HG02885 (cell line): Measurements from ENCODE around the gene RERE.
A peak's percentile ranks its signal among the peaks of the same experiment; 100 is the strongest.
"Not testable (repeated sequence)": the region's sequence is repeated elsewhere in the genome, so short reads cannot be mapped to it uniquely, and the experiment has no call there.

Experiments
- ATAC-seq: cut with Tn5 transposase; IDR thresholded peaks from one replicate; pipeline ENCODE4 v1.9.1; 2021; ENCODE audit warnings: mild to moderate bottlenecking; ENCODE audit not compliant: unreplicated experiment, poor library complexity

Gene RERE

DNA sequence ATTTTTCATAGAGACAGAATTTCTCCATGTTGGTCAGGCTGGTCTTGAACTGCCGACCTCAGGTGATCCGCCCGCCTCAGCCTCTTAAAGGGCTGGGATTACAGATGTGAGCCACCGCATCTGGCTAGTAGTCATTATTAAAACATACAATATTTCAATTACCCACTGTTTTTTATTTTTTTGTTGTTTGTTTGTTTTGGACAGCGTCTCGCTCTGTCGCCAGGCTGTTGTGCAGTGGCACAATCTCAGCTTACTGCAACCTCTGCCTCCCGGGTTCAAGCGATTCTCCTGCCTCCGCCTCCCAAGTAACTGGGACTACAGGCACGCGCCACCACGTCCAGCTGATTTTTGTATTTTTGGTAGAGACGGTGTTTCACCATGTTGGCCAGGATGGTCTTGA, 90.1 kb downstream of the RERE start:
- ATAC-seq = not testable (repeated sequence)

DNA sequence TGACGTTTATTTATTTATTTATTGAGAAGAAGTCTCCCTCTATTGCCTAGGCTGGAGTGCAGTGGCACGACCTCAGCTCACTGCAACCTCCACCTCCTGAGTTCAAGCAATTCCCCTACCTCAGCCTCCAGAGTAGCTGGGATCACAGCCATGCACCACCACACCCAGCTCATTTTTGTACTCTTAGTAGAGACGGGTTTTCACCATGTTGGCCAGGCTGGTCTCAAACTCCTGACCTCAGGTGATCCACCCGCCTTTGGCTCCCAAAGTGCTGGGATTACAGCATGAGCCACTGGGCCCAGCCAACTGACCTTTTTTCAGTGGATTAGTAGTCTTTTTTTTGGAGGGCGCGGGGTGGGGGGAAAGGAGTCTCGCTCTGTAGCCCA, 90.6 kb downstream of the RERE start:
- ATAC-seq = not testable (repeated sequence)

DNA sequence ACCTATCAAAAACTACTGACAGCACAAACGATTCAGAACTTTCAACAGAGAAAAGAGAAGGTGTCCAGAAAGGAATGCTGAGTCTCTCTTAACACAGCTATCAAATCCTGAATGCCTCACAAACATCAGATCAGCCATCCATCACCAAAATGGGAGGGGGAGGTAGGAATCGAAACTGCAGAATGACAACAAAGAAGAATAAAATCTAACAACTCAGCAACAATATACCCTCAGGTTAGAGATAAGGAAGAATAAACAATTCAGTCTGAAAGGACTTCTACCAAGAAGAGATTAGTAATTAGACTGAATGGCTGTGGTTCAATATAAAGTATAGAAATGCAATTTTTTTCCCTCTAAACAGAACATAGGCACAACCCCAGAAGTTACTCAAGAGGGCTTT, 94.4 kb downstream of the RERE start:
- no peak for ATAC-seq

DNA sequence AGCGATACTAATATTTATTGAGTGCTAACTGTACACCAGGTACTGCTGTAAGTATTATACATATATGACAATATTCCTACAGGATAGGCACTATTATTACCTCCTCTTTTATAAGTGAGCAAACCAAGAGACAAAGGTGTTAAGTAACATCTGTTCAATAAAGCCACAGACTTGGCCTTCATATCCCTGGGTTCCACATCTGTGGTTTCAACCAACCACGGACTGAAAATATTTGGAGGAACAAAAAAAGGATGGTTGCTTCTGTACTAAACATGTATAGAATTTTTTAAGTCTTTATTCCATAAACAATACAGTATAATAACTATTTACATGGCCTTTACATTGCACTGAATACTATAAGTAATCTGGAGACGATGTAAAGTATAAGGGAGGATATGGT, 95.1 kb downstream of the RERE start:
- no peak for ATAC-seq

DNA sequence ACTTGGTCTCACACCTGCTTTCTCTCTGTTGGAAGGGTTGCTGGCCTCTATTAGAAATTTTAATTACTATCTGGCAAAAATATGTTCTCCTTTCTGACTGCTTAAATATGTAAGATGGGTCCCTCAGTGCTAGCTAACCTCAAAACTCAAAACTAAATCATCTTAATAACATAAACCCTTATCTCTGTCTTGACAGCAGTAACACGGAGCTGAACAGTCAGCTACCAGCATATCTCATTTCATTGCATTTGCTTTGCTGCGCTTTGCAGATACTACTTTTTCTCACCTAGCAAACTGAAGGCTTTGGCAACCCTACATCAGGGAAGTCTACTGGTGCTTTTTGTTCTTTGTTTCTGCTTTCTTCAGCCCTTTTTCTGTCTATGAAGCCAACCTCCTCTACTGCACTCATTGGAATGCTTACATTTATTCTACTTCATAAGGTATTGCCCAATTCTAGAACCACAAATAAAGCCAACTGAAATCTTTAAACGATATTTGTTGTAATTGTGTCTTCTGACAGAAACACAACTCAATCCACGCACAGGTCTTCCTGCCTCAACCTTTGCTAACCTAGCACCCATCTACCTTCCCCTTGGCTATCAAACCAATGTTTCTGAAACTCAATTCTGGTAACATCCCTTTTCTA, 95.6 kb downstream of the RERE start:
- ATAC-seq = no peak

DNA sequence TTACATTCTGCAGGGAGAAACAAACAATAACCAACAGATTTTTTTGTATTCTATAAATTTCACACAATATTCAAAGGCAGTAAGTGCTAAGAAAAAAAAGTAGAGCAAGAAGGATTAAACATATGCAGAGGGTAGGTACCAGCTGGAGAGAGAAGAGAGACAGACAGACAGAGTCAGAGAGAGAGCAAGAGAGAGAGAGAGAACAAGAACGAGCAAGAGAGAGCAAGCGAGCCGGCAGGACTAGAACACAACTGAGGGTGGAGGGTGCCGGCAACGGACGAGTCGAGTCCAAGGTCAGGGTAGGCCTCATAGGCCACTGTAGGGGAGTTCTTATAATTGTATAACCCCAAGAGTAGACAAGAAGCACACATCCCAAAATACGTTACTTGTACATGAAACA, 97.1 kb downstream of the RERE start:
- ATAC-seq = no peak

DNA sequence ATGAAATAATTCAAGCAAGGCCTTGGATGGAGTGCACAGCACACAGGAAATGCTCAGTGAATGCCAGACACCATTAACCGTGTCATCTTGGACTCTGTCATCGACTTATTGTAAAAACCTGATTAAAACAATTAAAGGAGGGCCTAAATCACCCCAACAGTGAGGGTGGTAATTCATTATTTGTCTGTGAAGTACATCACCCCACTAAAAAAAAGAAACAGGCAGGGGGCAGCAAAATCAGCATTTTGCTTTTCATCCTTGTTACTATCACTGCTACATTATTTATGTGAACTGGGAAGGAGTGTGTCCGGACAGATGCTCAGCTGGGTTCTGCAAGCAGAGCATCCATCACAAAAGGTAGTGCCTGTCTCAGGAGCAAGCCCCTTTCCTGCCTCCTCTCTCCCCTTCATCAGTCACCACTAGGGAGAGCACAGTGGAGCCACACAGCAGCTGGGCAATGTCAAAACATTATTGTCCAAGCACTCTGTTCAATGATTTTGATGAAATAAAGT, 98.5 kb downstream of the RERE start:
- no peak for ATAC-seq

DNA sequence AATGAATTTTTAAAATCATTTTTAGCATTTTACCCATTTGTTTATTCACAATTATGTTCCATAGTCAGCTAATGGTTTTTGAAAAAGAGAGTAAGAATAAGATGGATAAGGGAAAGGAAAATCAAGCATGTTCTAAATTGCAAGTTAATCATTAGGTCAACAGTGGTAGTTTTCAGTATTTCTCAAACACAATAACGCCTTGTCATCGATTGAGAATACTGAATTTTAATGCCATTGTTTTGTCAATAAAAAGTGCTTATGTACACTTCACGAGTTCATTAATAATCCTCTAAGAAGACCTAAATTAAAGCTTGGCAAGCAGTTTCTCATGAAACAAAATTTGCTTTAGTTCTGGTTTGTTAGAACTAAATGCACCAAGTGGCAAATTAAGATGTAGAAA, 100.3 kb downstream of the RERE start:
- no peak for ATAC-seq

DNA sequence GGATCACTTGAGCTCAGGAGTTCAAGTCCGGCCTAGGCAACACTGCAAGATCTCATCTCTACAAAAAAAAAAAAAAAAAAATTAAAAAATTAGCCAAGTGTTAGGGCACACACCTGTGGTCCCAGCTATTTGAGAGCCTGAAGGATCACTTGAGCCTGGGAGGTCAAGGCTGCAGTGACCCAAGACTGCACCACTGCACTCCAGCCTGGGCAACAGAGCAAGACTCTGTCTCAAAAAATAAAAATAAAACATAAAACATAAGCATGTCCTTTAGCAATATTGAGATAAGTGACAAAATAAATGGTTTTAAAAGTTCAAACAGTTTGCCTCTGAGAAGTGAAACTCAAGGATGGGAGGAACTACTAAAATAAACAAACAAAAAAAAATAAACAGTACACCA, 101.2 kb downstream of the RERE start:
- ATAC-seq = no peak

DNA sequence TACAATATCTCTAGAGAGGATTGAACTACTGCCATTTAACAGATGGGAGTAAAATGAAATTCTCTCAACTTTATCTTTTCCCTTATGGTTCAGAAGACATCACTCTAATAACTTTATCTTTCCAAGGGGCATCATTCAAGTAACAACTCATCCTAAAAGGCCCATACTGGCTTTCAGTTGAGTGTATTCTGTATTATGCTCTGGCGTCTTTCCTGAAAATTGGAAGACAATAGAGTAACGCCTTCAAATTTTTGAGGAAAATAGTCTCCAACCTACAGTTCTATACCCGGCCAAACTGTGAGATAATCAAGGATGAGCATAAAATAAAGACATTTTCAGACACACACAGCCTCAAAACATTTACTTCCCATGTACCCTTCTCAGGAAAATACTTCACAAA, 103.3 kb downstream of the RERE start:
- ATAC-seq = no peak

DNA sequence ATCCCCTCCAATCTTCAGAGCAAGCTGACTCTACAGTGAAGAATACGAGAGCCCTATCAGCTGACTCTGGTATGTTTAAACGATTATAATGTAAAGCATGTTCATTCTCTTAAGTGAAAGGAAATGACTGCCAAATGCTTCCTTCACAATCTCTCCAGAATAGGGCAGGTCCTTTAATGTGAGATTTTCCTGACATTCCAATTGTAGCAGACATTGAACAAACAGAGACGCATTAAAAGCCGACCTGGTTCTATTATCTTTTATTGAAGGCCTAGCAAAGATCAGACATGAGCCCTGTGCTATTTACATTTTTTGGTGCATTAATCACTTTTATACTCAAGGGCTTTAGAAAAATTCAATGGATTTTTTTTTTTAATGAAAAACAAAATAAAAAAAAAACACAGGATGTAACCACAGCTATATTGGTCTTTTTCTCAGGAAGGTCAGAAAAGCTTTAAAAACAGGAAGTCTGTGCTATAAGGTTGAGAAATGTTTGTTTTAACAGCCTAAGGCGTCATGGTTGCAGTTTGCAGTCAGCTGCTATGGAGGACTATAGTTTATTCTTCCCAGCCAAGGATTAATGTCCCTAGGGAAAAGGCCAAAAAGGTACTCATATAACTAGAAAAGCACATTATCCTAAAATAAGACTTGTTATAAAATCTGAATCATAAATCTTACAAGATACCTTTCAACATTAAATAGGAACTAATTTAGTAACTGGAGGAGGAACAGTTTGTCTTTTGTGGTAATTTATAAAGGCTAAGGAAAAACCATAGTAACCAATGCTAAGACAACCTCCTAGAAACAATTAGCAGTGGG, 104.8 kb downstream of the RERE start:
- ATAC-seq = no peak

DNA sequence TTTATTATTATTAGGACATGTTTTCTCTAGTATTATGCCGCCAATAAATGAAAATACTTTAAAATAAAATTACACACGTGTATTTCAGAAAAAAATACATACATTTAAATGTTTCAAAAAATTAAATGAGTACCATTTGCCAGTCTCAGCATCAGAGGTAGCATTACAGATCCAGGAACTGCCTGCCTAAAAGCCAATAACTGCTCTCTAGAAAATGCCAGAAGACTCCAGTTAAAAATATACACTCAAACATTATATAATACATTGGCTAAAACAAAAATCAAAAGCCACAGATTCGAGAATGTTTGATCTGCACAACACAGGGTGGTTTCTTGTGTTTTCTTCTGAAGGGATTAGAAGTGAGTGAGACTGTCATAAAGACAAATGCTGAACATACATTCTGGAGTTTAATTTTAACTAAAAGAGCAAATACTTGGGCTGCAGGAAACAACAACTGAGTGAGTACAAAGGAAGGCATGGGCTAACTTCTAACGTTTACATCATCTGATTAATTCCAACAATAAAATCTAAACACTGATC, 105.5 kb downstream of the RERE start:
- no peak for ATAC-seq

DNA sequence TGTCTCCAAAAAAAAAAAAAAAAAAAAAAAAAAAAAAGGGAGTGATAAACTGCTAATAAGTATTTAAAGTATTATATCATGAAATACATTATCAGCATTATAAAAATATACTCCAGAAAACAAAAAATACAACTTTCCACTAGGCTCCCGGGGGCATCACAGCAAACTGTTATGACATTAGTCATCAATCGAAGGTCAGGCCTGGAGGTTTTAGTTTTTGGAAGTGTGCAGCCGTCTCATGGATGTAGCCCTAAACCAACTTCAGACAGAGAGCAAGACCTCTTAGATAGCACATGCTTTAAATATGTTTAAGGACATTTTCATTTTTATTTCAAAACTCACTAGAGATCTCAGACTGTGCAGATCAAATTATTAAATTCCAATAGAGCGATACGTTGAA, 106.3 kb downstream of the RERE start:
- ATAC-seq = no peak

DNA sequence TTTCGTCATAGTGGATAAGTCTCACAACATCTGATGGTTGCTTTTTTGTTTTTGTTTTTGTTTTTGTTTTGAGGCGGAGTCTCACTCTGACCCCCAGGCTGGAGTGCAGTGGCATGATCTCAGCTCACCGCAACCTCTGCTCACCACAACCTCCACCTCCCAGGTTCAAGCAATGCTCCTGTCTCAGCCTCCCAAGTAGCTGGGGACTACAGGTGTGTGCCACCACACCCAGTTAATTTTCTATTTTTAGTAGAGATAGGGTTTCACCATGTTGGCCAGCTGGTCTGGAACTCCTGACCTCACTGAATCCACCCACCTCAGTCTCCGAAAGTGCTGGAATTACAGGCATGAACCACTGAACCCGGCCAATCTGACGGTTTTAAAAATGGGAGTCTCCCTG, 109.2 kb downstream of the RERE start:
- no peak for ATAC-seq

DNA sequence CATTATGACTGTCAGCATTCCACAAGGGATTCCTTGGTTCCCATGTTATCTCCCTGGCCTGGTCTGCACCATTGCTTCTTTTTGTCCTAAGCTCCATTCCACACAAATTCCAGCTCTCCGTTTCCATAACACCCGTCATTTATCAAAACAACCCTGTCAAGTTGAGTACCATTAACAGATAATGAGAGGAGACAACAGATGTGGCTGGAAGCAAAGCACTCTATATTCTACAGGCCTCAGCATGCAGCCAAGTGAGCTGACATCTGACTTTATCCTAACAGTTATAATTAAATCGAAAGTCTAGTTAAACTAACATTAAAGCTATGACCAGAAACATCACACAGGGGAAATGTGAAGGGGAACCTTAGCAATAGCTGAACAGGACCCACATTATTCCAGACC, 110.4 kb downstream of the RERE start:
- ATAC-seq = no peak

DNA sequence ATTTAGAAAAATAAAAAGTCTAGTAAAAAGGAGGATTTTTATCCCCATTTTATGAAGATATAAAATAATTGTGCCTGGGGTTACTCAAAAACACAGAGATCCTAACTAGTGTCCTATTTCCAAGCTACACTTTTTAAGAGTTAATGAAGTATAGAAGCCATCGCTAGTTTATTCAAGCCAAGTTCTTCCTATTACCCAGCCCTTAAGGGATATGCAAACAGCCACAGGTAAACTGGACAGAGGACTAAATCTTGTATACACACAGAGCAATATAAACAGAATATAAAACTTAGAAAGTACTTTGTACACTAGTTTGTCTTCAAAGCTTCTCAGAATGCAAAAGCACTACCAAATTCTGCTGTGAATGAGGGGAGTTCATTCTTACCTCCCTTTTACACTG, 111.1 kb downstream of the RERE start:
- no peak for ATAC-seq

DNA sequence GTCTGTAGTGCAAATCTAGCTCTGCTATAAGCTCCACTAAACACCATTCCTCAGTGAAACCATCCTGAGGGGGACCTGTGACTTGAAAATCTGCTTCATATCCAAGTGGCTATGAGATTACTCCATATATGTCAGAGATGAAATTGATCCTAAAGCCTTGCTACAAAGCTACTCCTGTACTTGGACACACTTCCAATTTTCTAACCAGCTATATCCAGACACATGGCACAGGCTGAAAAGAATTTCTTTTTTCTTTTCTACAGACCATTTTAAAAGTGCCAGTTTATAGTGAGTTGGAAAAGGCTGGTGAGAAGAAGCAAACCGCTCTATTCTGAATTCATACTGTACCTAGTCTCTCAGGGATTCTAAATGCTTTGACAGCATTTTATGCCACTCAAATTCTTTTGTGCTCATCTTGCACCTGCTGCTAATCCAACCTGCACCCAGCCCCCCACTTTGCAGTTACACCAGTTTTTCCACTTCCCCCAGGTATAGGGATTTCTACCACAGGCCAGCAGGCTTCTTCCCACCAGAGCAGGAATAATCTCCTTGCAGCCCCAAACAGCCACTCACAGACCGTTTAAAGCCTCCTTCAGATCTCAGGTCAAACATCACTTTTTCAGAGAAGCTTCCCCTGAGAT, 112.5 kb downstream of the RERE start:
- no peak for ATAC-seq

DNA sequence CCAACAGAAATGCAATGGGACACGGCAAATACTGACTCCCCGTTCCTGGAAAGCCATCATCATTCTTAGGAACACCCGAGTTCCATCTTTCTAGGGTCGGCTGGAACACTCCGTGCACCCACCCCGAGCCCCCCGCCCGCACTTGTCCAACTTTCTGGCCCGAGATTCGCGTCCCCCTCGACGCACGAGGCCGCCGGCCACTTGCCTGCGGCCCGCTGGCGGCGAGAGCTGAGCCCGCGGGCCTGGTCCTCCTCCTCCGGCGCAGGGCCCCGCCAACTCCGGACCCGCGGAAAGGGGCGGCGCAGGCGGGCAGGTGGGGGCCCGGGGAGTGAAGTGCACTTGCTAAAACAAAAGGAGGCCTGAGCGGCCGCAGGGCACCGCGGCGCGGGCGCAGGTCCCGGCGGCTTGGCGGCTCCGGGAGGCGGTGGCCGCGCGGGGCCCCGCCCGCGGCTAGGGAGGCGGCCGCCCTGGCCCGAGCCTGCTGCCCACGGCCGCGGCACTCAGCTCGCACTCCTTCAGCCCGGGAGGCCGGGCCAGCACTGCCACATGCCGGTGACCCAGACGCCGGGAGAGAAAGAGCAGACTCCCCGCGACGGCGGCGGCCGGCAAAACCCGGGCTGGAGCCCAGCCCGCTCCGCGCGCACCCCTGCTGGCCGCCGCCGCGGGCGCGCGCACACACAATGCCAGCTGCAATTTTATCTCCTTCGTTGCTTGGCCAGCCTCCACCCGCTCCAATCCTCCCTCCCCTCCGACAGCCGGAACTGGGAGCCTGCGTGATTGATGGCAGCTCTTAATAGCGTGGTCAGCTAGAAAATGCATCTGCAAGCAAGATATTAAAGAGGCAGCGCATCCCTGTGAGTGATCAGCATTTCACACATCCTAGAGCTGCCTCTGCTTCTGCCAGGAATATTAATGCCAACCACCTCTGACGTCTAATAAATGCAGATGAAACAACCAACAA, 114.3 kb downstream of the RERE start:
- peak; percentile 70 for ATAC-seq

DNA sequence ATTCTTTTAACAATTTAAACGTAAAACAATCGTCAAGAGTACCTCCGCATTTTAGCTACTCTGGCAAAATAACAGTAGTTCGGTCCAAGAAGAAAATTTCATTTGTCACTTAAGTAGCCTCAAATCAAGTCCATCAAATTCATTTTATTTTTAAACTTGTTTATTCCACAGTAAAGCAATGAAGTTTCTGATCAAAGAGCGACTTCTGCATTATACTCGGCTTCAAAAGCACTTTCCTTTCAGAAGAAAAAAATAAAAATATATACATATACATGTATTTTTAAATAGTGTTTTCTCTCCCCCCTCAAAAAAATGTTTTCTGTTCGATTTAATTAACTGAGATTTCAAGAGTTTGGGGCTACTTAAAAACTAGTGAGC, 115.0 kb downstream of the RERE start:
- ATAC-seq = no peak
